Heart left ventricle (tissue), 16 donors: Measurements from ENCODE around the gene LSM12. TPM values are rescaled to one million over a fixed set of nuclear protein-coding genes. Genes with fewer than 3 reads are reported as not detected.
"Not testable (repeated sequence)": the region's sequence is repeated elsewhere in the genome, so short reads cannot be mapped to it uniquely, and the experiment has no call there.

ENCODE experiments used
- ATAC-seq, 4 donors: fragments of 200-7000 bp; cut with Tn5 transposase; one replicate each; pipeline ENCODE4 v1.9.1; 2020 to 2022; ENCODE audit warnings: moderate library complexity in 4 of 4, mild to moderate bottlenecking in 3 of 4, moderate number of reproducible peaks in 1 of 4
- DNase-seq, 5 donors: peaks; one replicate each; pipeline ENCODE4 v3.0.0-alpha.2; 2020
- H3K27ac ChIP-seq, 12 donors: fragments of 200-600 bp; sonication (generic) in 4 of 12; one replicate each; pipeline versions ENCODE4 v1.5.0 to v1.8.0; 2016 to 2022; ENCODE audit warnings: mild to moderate bottlenecking in 2 of 12
- H3K27me3 ChIP-seq, 9 donors: fragments of 200-600 bp; sonication (generic) in 2 of 9; one replicate each; pipeline versions ENCODE4 v1.5.1 to v1.8.0; 2016 to 2022; ENCODE audit warnings: mild to moderate bottlenecking in 3 of 9
- H3K36me3 ChIP-seq, 9 donors: fragments of 200-600 bp; sonication (generic) in 2 of 9; one replicate each; pipeline versions ENCODE4 v1.5.0 to v1.8.0; 2018 to 2022; ENCODE audit warnings: mild to moderate bottlenecking in 2 of 9
- H3K4me1 ChIP-seq, 12 donors: fragments of 200-600 bp; sonication (generic) in 4 of 12; one replicate each; pipeline versions ENCODE4 v1.5.0 to v1.8.0; 2016 to 2022; ENCODE audit warnings: mild to moderate bottlenecking in 3 of 12
- H3K4me3 ChIP-seq, 12 donors: fragments of 200-600 bp; sonication (generic) in 4 of 12; one replicate each; pipeline versions ENCODE4 v1.5.0 to v1.8.0; 2017 to 2022; ENCODE audit warnings: mild to moderate bottlenecking in 9 of 12, moderate library complexity in 4 of 12
- H3K9me3 ChIP-seq, 12 donors: fragments of 200-600 bp; sonication (generic) in 4 of 12; one replicate each; pipeline versions ENCODE4 v1.5.0 to v1.8.0; 2016 to 2022; ENCODE audit warnings: mild to moderate bottlenecking in 1 of 12
- CTCF ChIP-seq, 12 donors: fragments of 200-600 bp; sonication (generic) in 4 of 12; IDR thresholded peaks; one replicate each; pipeline versions ENCODE4 v1.5.0 to v1.8.0; 2018 to 2022; ENCODE audit warnings: antibody characterized with exemption in 12 of 12, mild to moderate bottlenecking in 5 of 12
- POLR2A ChIP-seq, 2 donors: fragments of 450-650 bp; IDR thresholded peaks; one replicate each; pipeline ENCODE4 v1.6.1; 2017; ENCODE audit warnings: antibody characterized with exemption in 2 of 2, mild to moderate bottlenecking in 2 of 2, moderate library complexity in 2 of 2
- WGBS, 4 donors: extraction: QIAGEN DNeasy Blood & Tissue Kit in 2 of 4; methylation state at CpG; one replicate each; pipeline versions ENCODE4 v1.1.5 to v1.1.7; 2013 to 2018; 5-methylcytosine and 5-hydroxymethylcytosine counted together
- intact Hi-C, 10 donors: fragments of 100-400 bp; cut with DNase I; formaldehyde crosslinking; loops; one replicate each; pipeline versions ENCODE4 v1.11.1 to v1.14.2; 2022
- polyA plus RNA-seq, 2 donors: library from polyadenylated mRNA; stranded (reverse); fragments of 200-250 nt; gene quantifications; one replicate each; pipeline ENCODE4 v1.2.3, GENCODE V29; 2013
- total RNA-seq, 9 donors: library from RNA; depleted of rRNA in 2 of 9; stranded (reverse); fragments of >200 nt in 2 of 9; fragmentation: NEBNext Ultra II Directional in 3 of 9; extraction: Animal tissue kit (Norgen Biotek cat#: 25700) in 3 of 9; gene quantifications; one replicate each; pipeline versions ENCODE4 v1.1.0 to v1.2.4, GENCODE V29; 2016 to 2023
- donor health status: ischemic (EF 13 %, LVEDD 7.1; RV severe dilation, severe dysfunction).
- donor health status: healthy with polysubstance abuse.
- donor health status: DM: no; HTN: yes; CAD: no.
- donor health status: DM: no; HTN: no; CAD: no.
- donor health status: ischemic (EF 25% LVEDD 6.9; RV normal size, moderate dysfunction).
- donor health status: ischemic (EF 25% LVEDD 5.7; RV mildly dilated, moderate dysfunction).
- donor health status: healthy.
- donor health status: DM: yes; HTN: yes; CAD: no.
- donor health status: ischemic (EF 35%, LVEDD 5.7; RV mildly dilated, moderate dysfunction).
- donor health status: nonischemic (EF 11% LVEDD 7.7; RV severe dilation, severe dysfunction).
- donor health status: DM: yes; HTN: yes; CAD: no.
- donor health status: PGD.
- donor health status: ischemic (EF 29% LVEDD 5.4; RV normal size, mild dysfunction).
- donor health status: nonischemic (EF 23%, LVEDD 6.1; RV moderate dilation, normal function).

LSM12 gene
- total and polyA plus RNA-seq, 11 donors = 30.8 to 55.6 (median 43.7) TPM

GRCh38 chr17:44023545-44024270, 42.8 kb downstream of the LSM12 start:
- H3K9me3 ChIP-seq = no peaks in the 10 kb centered on the region
- DNase-seq = no peak
- no peak overlapping the region for H3K4me3 ChIP-seq
- peak in 1 of 4 donors; percentile 27 for ATAC-seq
- no peaks in the 10 kb centered on the region for H3K27me3 ChIP-seq
- no peaks in the 10 kb centered on the region for H3K4me1 ChIP-seq
- whole genome bisulfite sequencing, 4 donors = 87 to 92% (median 90%) methylated on average over 15 to 22 of the region's 22 CpGs
- intact Hi-C loops = no loop called here
- TF ChIP-seq CTCF (IDR thresholded peaks at IDR 0.05) = no peak
- no peak for TF ChIP-seq POLR2A (IDR thresholded peaks at IDR 0.05)
- H3K36me3 ChIP-seq = peaks cover 0 to 39% (median 22%) of the 10 kb centered on the region in 9 donors
- H3K27ac ChIP-seq = no peak overlapping the region

GRCh38 chr17:44022246-44022645, 44.2 kb downstream of the LSM12 start:
- Histone ChIP-seq H3K4me1 (no peaks in the 10 kb centered on the region), H3K36me3 (peaks cover 0 to 34% (median 22%) of the 10 kb centered on the region in 9 donors), H3K4me3 (no peak overlapping the region), H3K27me3 (no peaks in the 10 kb centered on the region), H3K27ac (no peak overlapping the region), H3K9me3 (no peaks in the 10 kb centered on the region)
- WGBS, 4 donors = 81 to 92% (median 89%) methylated on average over 2 of the region's 2 CpGs
- ATAC-seq (no peak), DNase-seq (no peak)
- intact Hi-C loops = no loop called here
- TF ChIP-seq POLR2A (IDR thresholded peaks at IDR 0.05) = no peak

- peaks cover 0 to 34% (median 21%) of the 10 kb centered on the region in 9 donors for H3K36me3 ChIP-seq
- H3K4me3 ChIP-seq, ATAC-seq, H3K4me1 ChIP-seq, H3K9me3 ChIP-seq, H3K27me3 ChIP-seq, DNase-seq, intact Hi-C loops, H3K27ac ChIP-seq: not testable (repeated sequence)
- 92 to 98% (median 94%) methylated on average over 7 of the region's 7 CpGs for WGBS, 4 donors
These were observed 45.2 kb downstream of the LSM12 start for GRCh38 chr17:44021227-44021626.

GRCh38 chr17:44014437-44015172, 51.9 kb downstream of the LSM12 start, which contains the start of gene TMEM101:
Gene TMEM101 (minus strand): TSS chr17:44014963. CDS start chr17:44014952, 11 bp downstream.
- ATAC-seq = peak; percentile 93 to 96 (median 94)
- 0 to 1% (median 1%) methylated on average over 27 to 43 of the region's 43 CpGs for WGBS, 4 donors
- H3K9me3 ChIP-seq = no peaks in the 10 kb centered on the region

More at GRCh38 chr17:44014437-44015172, 51.9 kb downstream of the LSM12 start, which contains the start of gene TMEM101:
- intact Hi-C loops = loop anchor here in 4 of 10 donors (1.0 to 10.0 kb wide), 3 partner anchors 13 to 100 kb away; no protein-coding TSS in a partner anchor
- Histone ChIP-seq H3K4me3 (peak within 1 kb of the TSS; percentile 68 to 97 (median 84)), H3K27ac (peak within 1 kb of the TSS in 11 of 12 donors; percentile 63 to 85 (median 79)), H3K36me3 (peaks cover 0 to 14% (median 3%) of the 10 kb centered on the region in 9 donors), H3K27me3 (no peaks in the 10 kb centered on the region), H3K4me1 (peaks cover 2 to 42% (median 15%) of the 10 kb centered on the region in 12 donors)
- DNase-seq = peak; percentile 91 to 94 (median 93)
- TF ChIP-seq CTCF (IDR thresholded peaks at IDR 0.05) (peak in 1 of 12 donors; percentile 8), POLR2A (IDR thresholded peaks at IDR 0.05) (peak in 1 of 2 donors; percentile 49)
